ENCODE results near the gene CRACR2A.

The CRACR2A gene

GRCh38 chr12:3671330-3672112, 81.4 kb downstream of the CRACR2A start:
- TF ChIP-seq EP300 (IDR thresholded peaks at IDR 0.05; ENCODE audit: borderline replicate concordance) = no peak
- TF ChIP-seq, protein P1, sequence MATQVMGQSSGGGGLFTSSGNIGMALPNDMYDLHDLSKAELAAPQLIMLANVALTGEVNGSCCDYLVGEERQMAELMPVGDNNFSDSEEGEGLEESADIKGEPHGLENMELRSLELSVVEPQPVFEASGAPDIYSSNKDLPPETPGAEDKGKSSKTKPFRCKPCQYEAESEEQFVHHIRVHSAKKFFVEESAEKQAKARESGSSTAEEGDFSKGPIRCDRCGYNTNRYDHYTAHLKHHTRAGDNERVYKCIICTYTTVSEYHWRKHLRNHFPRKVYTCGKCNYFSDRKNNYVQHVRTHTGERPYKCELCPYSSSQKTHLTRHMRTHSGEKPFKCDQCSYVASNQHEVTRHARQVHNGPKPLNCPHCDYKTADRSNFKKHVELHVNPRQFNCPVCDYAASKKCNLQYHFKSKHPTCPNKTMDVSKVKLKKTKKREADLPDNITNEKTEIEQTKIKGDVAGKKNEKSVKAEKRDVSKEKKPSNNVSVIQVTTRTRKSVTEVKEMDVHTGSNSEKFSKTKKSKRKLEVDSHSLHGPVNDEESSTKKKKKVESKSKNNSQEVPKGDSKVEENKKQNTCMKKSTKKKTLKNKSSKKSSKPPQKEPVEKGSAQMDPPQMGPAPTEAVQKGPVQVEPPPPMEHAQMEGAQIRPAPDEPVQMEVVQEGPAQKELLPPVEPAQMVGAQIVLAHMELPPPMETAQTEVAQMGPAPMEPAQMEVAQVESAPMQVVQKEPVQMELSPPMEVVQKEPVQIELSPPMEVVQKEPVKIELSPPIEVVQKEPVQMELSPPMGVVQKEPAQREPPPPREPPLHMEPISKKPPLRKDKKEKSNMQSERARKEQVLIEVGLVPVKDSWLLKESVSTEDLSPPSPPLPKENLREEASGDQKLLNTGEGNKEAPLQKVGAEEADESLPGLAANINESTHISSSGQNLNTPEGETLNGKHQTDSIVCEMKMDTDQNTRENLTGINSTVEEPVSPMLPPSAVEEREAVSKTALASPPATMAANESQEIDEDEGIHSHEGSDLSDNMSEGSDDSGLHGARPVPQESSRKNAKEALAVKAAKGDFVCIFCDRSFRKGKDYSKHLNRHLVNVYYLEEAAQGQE (IDR thresholded peaks at IDR 0.05; ENCODE audit: low read depth) = no peak
- no peak for TF ChIP-seq TEAD4 (IDR thresholded peaks at IDR 0.05)
- TF ChIP-seq NFIC (IDR thresholded peaks at IDR 0.05) = no peak
- no peak for TF ChIP-seq TAF1 (IDR thresholded peaks at IDR 0.05; ENCODE audit: low read depth)
- no peak for TF ChIP-seq RAD21 (IDR thresholded peaks at IDR 0.05; ENCODE audit: low read depth)

- TF ChIP-seq EP300 (IDR thresholded peaks at IDR 0.05; ENCODE audit: borderline replicate concordance) = no peak
- no peak for TF ChIP-seq YY1 (IDR thresholded peaks at IDR 0.05; ENCODE audit: low read depth)
- no peak for TF ChIP-seq NFIC (IDR thresholded peaks at IDR 0.05)
- TF ChIP-seq EGR1 (IDR thresholded peaks at IDR 0.05) = no peak
- no peak for TF ChIP-seq TAF1 (IDR thresholded peaks at IDR 0.05; ENCODE audit: low read depth)
- TF ChIP-seq TCF12 (IDR thresholded peaks at IDR 0.05; ENCODE audit: low read depth) = no peak
- TF ChIP-seq USF1 (IDR thresholded peaks at IDR 0.05) = no peak
- TF ChIP-seq FOXM1 (IDR thresholded peaks at IDR 0.05; ENCODE audit: borderline replicate concordance, low read depth) = no peak
- no peak for TF ChIP-seq CREB1 (IDR thresholded peaks at IDR 0.05; ENCODE audit: low read depth)
- TF ChIP-seq, protein P1 (IDR thresholded peaks at IDR 0.05; ENCODE audit: low read depth) = no peak
- no peak for TF ChIP-seq CEBPB (IDR thresholded peaks at IDR 0.05)
- TF ChIP-seq RAD21 (IDR thresholded peaks at IDR 0.05; ENCODE audit: low read depth) = no peak
- TF ChIP-seq ZBTB7A (IDR thresholded peaks at IDR 0.05; ENCODE audit: low read depth) = no peak
- no peak for TF ChIP-seq TEAD4 (IDR thresholded peaks at IDR 0.05)
- TF ChIP-seq, protein P2, sequence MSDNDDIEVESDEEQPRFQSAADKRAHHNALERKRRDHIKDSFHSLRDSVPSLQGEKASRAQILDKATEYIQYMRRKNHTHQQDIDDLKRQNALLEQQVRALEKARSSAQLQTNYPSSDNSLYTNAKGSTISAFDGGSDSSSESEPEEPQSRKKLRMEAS (IDR thresholded peaks at IDR 0.05) = no peak
Measured at GRCh38 chr12:3670083-3670620, 82.8 kb downstream of the CRACR2A start.

- no peak for TF ChIP-seq YY1 (IDR thresholded peaks at IDR 0.05; ENCODE audit: low read depth)
- TF ChIP-seq USF1 (IDR thresholded peaks at IDR 0.05) = no peak
- TF ChIP-seq, protein P1 (IDR thresholded peaks at IDR 0.05; ENCODE audit: low read depth) = no peak
- TF ChIP-seq TCF12 (IDR thresholded peaks at IDR 0.05; ENCODE audit: low read depth) = no peak
- TF ChIP-seq NFIC (IDR thresholded peaks at IDR 0.05) = no peak
- TF ChIP-seq ZBTB7A (IDR thresholded peaks at IDR 0.05; ENCODE audit: low read depth) = no peak
- no peak for TF ChIP-seq FOXM1 (IDR thresholded peaks at IDR 0.05; ENCODE audit: borderline replicate concordance, low read depth)
- no peak for TF ChIP-seq RAD21 (IDR thresholded peaks at IDR 0.05; ENCODE audit: low read depth)
Measured at GRCh38 chr12:3669594-3669993, 83.3 kb downstream of the CRACR2A start.

- TF ChIP-seq CEBPB (IDR thresholded peaks at IDR 0.05) (no peak), CREB1 (IDR thresholded peaks at IDR 0.05; ENCODE audit: low read depth) (no peak), EGR1 (IDR thresholded peaks at IDR 0.05) (no peak), TEAD4 (IDR thresholded peaks at IDR 0.05) (no peak), NFIC (IDR thresholded peaks at IDR 0.05) (no peak), FOXM1 (IDR thresholded peaks at IDR 0.05; ENCODE audit: borderline replicate concordance, low read depth) (no peak), TCF12 (IDR thresholded peaks at IDR 0.05; ENCODE audit: low read depth) (no peak), YY1 (IDR thresholded peaks at IDR 0.05; ENCODE audit: low read depth) (no peak), ZBTB7A (IDR thresholded peaks at IDR 0.05; ENCODE audit: low read depth) (no peak), RAD21 (IDR thresholded peaks at IDR 0.05; ENCODE audit: low read depth) (no peak), USF1 (IDR thresholded peaks at IDR 0.05) (no peak), EP300 (IDR thresholded peaks at IDR 0.05; ENCODE audit: borderline replicate concordance) (no peak), TAF1 (IDR thresholded peaks at IDR 0.05; ENCODE audit: low read depth) (no peak)
- TF ChIP-seq, protein P2 (IDR thresholded peaks at IDR 0.05) = no peak
- TF ChIP-seq, protein P1 (IDR thresholded peaks at IDR 0.05; ENCODE audit: low read depth) = no peak
Measured at GRCh38 chr12:3668479-3669165, 84.3 kb downstream of the CRACR2A start.

All from Ishikawa (cell line).